Right atrium auricular region (tissue), 2 donors: Measurements from ENCODE around the gene SRRM4. TPM values are rescaled to one million over a fixed set of nuclear protein-coding genes. Genes with fewer than 3 reads are reported as not detected.

Experiments used
- DNase-seq: peaks from one replicate; pipeline ENCODE4 v3.0.0-alpha.2; 2019; ENCODE audit warnings: low spot score
- H3K27ac ChIP-seq, 2 donors: fragments of 200-600 bp; sonication (generic); 1 replicate in 1 of 2; 2 replicates in 1 of 2; pipeline ENCODE4 v1.5.1; 2016 to 2019
- H3K27me3 ChIP-seq, 2 donors: fragments of 200-600 bp; sonication (generic); one replicate each; pipeline versions ENCODE4 v1.5.1 to v1.6.0; 2017 to 2019
- H3K36me3 ChIP-seq: fragments of 200-600 bp; sonication (generic); one replicate; pipeline ENCODE4 v1.5.1; 2016
- H3K4me1 ChIP-seq, 2 donors: fragments of 200-600 bp; sonication (generic); one replicate each; pipeline versions ENCODE4 v1.5.1 to v1.6.0; 2017 to 2019
- H3K4me3 ChIP-seq, 2 donors: fragments of 200-600 bp; sonication (generic); 1 replicate in 1 of 2; 2 replicates in 1 of 2; pipeline ENCODE4 v1.5.1; 2017 to 2019; ENCODE audit warnings: mild to moderate bottlenecking in 1 of 2, moderate library complexity in 1 of 2
- H3K9me3 ChIP-seq, 2 donors: fragments of 200-600 bp; sonication (generic); one replicate each; pipeline ENCODE4 v1.5.1; 2019
- CTCF ChIP-seq, 2 donors: fragments of 200-600 bp; sonication (generic); IDR thresholded peaks; one replicate each; pipeline ENCODE4 v1.5.1; 2019; ENCODE audit warnings: antibody characterized with exemption in 2 of 2
- total RNA-seq, 2 donors: library from RNA; depleted of rRNA; stranded (reverse); fragments of >200 nt; gene quantifications; one replicate each; pipeline ENCODE4 v1.1.0, GENCODE V29; 2016

SRRM4 gene, protein sequence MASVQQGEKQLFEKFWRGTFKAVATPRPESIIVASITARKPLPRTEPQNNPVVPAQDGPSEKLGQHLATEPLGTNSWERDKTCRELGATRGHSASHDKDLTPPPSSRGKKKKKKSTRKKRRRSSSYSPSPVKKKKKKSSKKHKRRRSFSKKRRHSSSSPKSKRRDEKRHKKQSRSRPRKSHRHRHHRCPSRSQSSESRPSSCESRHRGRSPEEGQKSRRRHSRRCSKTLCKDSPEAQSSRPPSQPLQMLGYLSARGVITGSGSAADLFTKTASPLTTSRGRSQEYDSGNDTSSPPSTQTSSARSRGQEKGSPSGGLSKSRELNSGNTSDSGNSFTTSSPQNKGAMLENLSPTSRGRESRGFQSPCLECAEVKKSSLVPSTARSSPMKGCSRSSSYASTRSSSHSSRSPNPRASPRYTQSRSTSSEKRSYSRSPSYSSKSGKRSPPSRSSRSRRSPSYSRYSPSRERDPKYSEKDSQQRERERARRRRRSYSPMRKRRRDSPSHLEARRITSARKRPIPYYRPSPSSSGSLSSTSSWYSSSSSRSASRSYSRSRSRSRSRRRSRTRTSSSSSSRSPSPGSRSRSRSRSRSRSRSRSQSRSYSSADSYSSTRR
- total RNA-seq = under 1 TPM in 1 of 2 donors, not detected in 1; 0.08 TPM

- H3K4me1 ChIP-seq = peaks cover 0 to 23% of the 10 kb centered on the region in 2 donors
- no peaks in the 10 kb centered on the region for H3K36me3 ChIP-seq
- H3K9me3 ChIP-seq = no peaks in the 10 kb centered on the region
- no peak within 1 kb of the TSS for H3K27ac ChIP-seq
- peaks cover 0 to 26% of the 10 kb centered on the region in 2 donors for H3K27me3 ChIP-seq
- H3K4me3 ChIP-seq = peak within 1 kb of the TSS in 1 of 2 donors; percentile 20
- DNase-seq = no peak
- TF ChIP-seq CTCF (IDR thresholded peaks at IDR 0.05) = no peak
Observed at GRCh38 chr12:118981285-118982211, at the start of gene SRRM4. TSS of gene SRRM4 (plus strand) at chr12:118981541. CDS start at chr12:118981883, 342 bp downstream.

DNA sequence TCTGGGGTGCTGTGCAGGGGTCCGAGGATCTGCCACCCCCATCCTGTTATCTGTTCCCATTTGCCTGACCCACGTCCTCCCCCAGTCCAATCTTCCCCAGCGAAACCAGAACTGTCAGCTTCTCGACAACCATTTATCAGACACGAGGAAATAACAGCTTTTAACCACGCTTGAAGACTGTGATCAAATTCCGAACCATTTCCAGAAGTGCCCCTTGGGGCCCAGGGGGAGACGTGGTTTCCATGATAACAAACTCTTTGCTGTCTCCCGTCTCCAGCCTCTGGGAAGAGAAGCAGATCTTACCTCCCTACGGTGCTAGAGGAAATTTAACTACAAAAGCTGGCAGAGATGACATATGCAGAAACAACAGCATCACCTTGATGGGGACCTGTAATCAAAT, 35.1 kb upstream of the SRRM4 start:
- no peak for DNase-seq
- Histone ChIP-seq H3K9me3 (no peaks in the 10 kb centered on the region), H3K27ac (no peak overlapping the region), H3K4me3 (no peak overlapping the region), H3K36me3 (no peaks in the 10 kb centered on the region), H3K27me3 (no peaks in the 10 kb centered on the region), H3K4me1 (no peaks in the 10 kb centered on the region)
- no peak for TF ChIP-seq CTCF (IDR thresholded peaks at IDR 0.05)

- TF ChIP-seq CTCF (IDR thresholded peaks at IDR 0.05) = no peak
- H3K27ac ChIP-seq = no peak overlapping the region
- H3K4me3 ChIP-seq = no peak overlapping the region
- no peaks in the 10 kb centered on the region for H3K36me3 ChIP-seq
- no peaks in the 10 kb centered on the region for H3K4me1 ChIP-seq
- DNase-seq = no peak
- no peaks in the 10 kb centered on the region for H3K27me3 ChIP-seq
- H3K9me3 ChIP-seq = no peaks in the 10 kb centered on the region
Observed at GRCh38 chr12:118958520-118958919, 22.8 kb upstream of the SRRM4 start.

DNA sequence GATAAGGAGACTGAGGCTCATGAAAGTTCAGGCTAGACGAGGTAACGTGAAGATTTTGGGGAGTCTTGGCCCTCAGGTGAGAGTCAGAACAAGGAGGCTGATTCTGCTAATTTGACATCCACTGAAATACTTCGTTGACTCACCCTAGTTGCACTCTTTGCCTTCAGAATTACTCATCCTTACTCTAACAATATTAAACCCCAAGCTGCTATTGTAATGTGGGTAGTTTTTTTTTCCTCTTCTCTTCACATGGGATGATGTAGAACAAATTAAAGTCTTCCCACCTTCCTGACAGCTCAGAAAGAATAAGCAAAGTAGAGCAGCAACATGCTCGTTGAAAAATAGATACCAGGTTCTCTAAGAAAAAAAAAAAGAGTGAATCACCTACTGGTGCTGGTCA, 22.0 kb upstream of the SRRM4 start:
- H3K27me3 ChIP-seq = no peaks in the 10 kb centered on the region
- H3K4me1 ChIP-seq = no peaks in the 10 kb centered on the region
- H3K36me3 ChIP-seq = no peaks in the 10 kb centered on the region
- H3K27ac ChIP-seq = no peak overlapping the region
- no peak overlapping the region for H3K4me3 ChIP-seq
- H3K9me3 ChIP-seq = no peaks in the 10 kb centered on the region
- DNase-seq = no peak
- no peak for TF ChIP-seq CTCF (IDR thresholded peaks at IDR 0.05)

- H3K9me3 ChIP-seq = no peaks in the 10 kb centered on the region
- TF ChIP-seq CTCF (IDR thresholded peaks at IDR 0.05) = no peak
- H3K36me3 ChIP-seq = no peaks in the 10 kb centered on the region
- H3K4me1 ChIP-seq = no peaks in the 10 kb centered on the region
- H3K27ac ChIP-seq = no peak overlapping the region
- no peak overlapping the region for H3K4me3 ChIP-seq
- H3K27me3 ChIP-seq = no peaks in the 10 kb centered on the region
- no peak for DNase-seq
Observed at GRCh38 chr12:118959985-118960560, 21.3 kb upstream of the SRRM4 start.
